Effector memory CD8-positive, alpha-beta T cell (primary cell): ENCODE measurements around the gene C1orf115.

Experiments used
- ATAC-seq: fragments of 150-1000 bp; cut with Tn5 transposase; replicated peaks from 2 replicates; pipeline ENCODE4 v1.10.0; 2021; ENCODE audit warnings: mild to moderate bottlenecking, moderate library complexity
- DNase-seq, 3 experiments: peaks; one replicate each; pipeline ENCODE4 v3.0.0; 2021
- H3K27ac Mint-ChIP-seq, 2 donors: one replicate each; pipeline ENCODE4 v1.8.0; 2022; ENCODE audit warnings: mild to moderate bottlenecking in 2 of 2, mixed read lengths in 2 of 2, moderate library complexity in 2 of 2
- H3K27me3 Mint-ChIP-seq, 2 donors: one replicate each; pipeline ENCODE4 v1.8.0; 2022; ENCODE audit warnings: mixed read lengths in 2 of 2
- H3K36me3 Mint-ChIP-seq: one replicate; pipeline ENCODE4 v1.8.0; 2022; ENCODE audit warnings: mild to moderate bottlenecking, moderate library complexity, mixed read lengths; ENCODE audit not compliant: insufficient read depth
- H3K4me1 Mint-ChIP-seq, 2 donors: one replicate each; pipeline ENCODE4 v1.8.0; 2022; ENCODE audit warnings: low read depth in 2 of 2, mixed read lengths in 2 of 2
- H3K4me3 Mint-ChIP-seq, 2 donors: one replicate each; pipeline ENCODE4 v1.8.0; 2022; ENCODE audit warnings: mild to moderate bottlenecking in 2 of 2, mixed read lengths in 2 of 2, moderate library complexity in 2 of 2
- H3K9me3 Mint-ChIP-seq, 2 donors: one replicate each; pipeline ENCODE4 v1.8.0; 2022; ENCODE audit warnings: mixed read lengths in 2 of 2

Gene C1orf115

DNA sequence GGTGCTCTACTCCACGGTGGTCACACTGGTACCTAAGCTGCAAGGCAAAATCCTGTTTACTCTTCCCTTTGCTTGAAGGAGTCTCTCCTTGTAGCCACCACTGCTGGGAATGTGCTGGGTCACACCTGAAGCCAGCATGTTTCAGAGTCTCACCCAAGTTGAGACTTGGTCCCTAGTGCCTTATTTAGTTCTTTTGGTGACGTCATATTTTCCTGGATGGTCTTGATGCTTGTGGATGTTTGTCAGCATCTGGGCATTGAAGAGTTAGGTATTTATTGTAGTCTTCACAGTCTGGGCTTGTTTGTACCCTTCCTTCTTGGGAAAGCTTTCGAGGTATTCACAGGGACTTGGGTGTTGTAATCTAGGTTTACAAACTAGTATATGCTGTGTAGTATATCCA, 52.4 kb downstream of the C1orf115 start:
- Mint-ChIP-seq H3K27me3 (peaks cover 51 to 53% of the 10 kb centered on the region in 2 donors), H3K27ac (no peak overlapping the region), H3K9me3 (no peaks in the 10 kb centered on the region), H3K36me3 (no peaks in the 10 kb centered on the region), H3K4me3 (no peak overlapping the region), H3K4me1 (no peaks in the 10 kb centered on the region)
- ATAC-seq (no peak), DNase-seq (no peak)

DNA sequence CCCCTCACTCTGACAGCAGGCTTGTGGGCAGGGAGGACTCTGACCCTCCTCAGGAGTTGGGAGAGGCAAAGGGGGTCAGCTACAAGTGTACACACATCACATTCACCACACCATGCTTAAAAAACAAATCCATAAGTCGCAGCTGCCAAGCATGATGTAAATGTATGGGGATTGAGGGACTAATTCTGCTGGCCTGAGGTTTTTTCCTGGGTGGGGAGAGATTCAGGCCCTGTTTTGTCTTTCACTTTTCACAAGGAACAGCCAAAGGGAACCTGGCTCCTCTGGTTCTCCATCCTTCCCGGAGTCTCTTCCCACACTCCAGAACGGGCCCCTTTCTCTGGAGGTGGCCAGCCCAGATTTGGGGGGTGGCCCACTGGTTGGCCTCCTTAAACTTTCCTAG, 56.7 kb downstream of the C1orf115 start:
- Mint-ChIP-seq H3K4me3 (no peak overlapping the region), H3K27me3 (peaks cover 75 to 81% of the 10 kb centered on the region in 2 donors)

DNA sequence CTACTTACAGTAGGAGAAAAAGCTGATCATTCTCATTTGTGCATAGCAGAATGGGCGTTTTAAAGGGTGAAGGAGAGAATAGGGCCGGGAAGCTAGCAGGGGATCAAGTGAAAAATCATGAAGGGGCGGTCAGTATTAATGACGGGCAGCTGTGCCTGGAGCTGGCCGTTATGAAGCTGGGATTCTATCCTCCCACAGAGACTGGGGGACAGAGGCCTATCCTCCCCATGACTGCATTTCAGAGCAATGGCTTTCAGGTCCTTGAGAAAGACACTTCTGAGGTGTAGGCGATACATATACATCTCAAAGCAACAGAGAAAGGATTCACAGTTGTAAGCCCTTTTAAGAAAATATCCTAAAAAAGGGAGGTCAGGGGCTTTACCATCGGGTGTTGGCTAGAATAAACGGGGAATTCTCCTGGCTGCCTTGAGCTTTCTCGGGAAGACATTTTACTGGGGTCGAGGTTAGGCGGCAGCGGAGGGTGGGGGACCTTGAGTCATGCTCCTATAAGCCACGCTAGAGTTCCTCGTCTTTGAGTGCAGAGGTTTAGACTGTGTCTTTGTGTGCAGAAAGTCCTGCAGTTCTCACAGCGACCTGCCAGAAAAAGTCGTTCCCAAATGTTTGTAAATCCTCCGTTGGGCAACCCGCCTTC, 57.4 kb downstream of the C1orf115 start:
- ATAC-seq: no peak
- no peak for DNase-seq
- Mint-ChIP-seq H3K36me3 (no peaks in the 10 kb centered on the region), H3K4me3 (peak overlapping the region in 1 of 2 donors; percentile 20), H3K27ac (no peak overlapping the region), H3K27me3 (peaks cover 75 to 81% of the 10 kb centered on the region in 2 donors), H3K9me3 (no peaks in the 10 kb centered on the region), H3K4me1 (peaks cover 0 to 2% of the 10 kb centered on the region in 2 donors)

More for the DNA sequence above, 56.7 kb downstream of the C1orf115 start:
- DNase-seq (no peak), ATAC-seq (no peak)
- H3K27ac Mint-ChIP-seq: no peak overlapping the region
- peaks cover 0 to 2% of the 10 kb centered on the region in 2 donors for H3K4me1 Mint-ChIP-seq
- H3K36me3 Mint-ChIP-seq: no peaks in the 10 kb centered on the region
- no peaks in the 10 kb centered on the region for H3K9me3 Mint-ChIP-seq

DNA sequence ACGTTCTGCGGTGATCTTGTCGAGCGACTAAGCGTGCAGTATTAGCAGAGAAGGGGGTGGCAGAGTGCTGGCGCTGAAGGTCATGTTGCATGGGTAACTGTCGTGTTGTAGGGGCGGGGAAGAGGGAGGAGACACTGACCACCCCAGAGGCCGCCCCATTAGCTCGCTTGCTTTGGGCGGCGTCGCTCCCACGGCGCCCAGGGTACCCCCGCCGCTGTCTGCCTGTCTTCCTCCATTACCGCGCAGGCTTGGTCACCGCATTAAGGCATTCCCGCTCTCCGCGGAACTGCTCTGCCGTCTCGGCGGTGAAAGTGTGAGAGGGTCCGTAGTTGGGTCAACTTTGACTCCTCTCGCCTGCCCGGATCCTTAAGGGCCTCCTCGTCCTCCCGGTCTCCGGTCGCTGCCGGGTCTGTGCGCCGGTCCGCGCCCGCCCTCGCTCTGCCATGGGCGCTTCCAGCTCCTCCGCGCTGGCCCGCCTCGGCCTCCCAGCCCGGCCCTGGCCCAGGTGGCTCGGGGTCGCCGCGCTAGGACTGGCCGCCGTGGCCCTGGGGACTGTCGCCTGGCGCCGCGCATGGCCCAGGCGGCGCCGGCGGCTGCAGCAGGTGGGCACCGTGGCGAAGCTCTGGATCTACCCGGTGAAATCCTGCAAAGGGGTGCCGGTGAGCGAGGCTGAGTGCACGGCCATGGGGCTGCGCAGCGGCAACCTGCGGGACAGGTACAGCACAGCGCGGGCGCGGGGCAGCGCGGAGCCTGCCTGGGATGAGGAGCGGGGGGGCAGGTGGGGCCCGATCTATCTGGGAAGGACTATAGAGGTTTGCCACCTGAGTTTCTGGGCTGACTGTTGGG, 58.1 kb downstream of the C1orf115 start, which contains the start of gene MTARC2:
Gene MTARC2, plus strand, starts transcription at position 234 of the 846 bp plus-strand sequence. Its CDS starts 210 bp downstream, at position 444.
- no peak within 1 kb of the TSS for H3K27ac Mint-ChIP-seq
- peak within 1 kb of the TSS in 1 of 2 donors; percentile 21 for H3K4me3 Mint-ChIP-seq
- H3K9me3 Mint-ChIP-seq: no peaks in the 10 kb centered on the region

More for the DNA sequence above, 58.1 kb downstream of the C1orf115 start, which contains the start of gene MTARC2:
- H3K27me3 Mint-ChIP-seq: peaks cover 73 to 82% of the 10 kb centered on the region in 2 donors
- H3K36me3 Mint-ChIP-seq: no peaks in the 10 kb centered on the region
- peaks cover 0 to 2% of the 10 kb centered on the region in 2 donors for H3K4me1 Mint-ChIP-seq
- no peak for ATAC-seq
- no peak for DNase-seq
